CD4-positive, alpha-beta T cell treated with Interleukin-15 for 4 hours (primary cell): ENCODE measurements around the gene SMG6.

Experiments used
- DNase-seq: peaks from one replicate; pipeline ENCODE4 v3.0.0-alpha.2; 2020; ENCODE audit warnings: low spot score

Gene SMG6

DNA sequence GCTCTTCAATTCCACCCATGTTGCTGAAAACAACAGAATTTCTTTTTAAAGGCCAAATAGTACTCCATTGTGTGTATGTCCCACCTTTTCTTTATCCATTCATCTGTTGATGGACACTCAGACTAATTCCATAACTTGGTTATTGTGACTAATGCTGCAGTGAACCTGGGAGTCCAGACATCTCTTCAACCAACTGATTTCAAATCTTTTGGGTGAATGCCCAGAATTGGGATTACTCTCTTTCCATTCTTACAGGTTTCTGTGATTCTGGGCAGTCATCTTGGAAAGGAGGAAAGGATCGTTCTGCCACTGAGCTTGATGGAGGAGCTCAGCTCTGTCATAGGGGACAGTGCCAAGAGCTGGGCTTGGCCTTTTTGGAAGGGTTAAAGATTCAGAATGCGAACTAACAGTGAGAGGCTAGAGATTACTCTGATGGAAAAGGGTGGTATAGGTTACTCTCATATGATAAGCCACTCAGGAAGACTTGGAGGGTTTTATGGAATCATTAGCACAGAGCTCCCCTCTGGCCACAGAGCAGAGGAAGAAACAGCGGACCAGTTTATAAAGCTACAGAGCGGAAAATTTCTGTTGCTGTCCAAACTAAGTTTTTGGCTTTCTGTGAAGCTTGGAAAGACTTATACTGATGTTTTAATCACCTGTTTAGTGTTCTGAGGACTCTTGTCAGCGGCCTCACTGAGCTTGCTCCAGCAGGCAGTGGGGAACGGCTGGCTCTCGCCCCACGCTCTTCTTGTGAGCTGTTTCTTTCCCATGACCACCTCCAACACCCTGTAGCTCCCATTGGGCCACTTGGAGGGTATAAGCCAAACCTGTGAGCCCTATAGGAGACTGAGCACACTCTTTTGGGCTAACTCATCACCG is 200.4 kb downstream of the SMG6 start:
- no peak for DNase-seq

DNA sequence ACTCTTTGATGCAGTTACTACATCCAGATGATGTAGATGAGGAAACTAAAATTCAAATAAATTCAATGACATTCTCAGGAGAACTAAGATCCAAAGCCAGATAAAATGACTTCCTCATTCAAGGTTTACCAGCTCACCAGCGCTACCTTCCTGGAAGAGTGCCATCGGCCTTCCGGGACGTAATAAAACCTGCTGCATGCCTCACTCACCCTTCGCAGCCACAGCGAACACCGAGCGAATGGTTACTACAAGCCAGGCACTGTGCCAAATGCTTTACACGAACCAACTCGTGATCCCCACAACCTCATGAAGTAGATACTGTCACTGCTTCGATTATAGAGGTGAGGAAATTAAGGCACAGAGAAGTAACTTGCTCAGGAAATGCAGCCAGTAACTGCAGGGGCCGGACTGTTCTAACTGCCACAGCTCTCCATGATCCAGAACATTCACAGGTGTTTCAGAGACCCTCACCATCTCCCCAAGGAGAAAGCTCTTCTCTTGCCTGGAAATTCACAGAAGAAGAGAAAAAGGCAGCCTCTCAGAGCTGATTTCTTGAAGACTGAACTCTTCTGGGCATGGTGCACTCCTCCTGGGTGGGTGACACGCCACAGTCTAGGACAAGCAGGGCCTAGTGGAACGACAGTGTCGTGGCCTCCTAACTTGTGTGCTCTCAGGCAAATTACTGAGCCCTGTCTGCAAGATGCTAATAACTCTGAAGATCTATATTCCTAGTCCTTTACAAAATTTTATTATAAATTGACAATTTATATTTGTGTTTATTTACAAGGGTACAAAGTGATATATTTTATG is 201.9 kb downstream of the SMG6 start:
- DNase-seq = peak; percentile 59

DNA sequence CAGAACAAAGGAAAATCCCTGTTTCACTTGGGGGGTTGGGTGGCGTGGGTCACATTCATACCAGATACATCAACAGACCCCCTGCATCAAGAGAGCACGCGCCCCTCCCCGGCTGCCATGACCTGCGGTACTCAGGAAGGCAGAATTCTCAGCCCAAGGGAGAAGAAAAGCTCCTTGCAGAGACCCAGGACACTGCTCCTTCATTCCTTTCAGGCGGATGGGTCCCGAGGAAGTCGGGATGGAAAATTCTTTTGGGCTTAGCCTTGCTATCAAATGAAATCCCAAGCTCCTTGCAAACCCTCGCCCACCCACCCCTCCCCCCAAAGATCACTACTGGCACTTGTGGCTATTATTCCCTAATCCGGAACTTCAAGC is 208.1 kb downstream of the SMG6 start:
- no peak for DNase-seq

GRCh38 chr17:2094891-2095535 is 208.6 kb downstream of the SMG6 start:
- DNase-seq = no peak

DNA sequence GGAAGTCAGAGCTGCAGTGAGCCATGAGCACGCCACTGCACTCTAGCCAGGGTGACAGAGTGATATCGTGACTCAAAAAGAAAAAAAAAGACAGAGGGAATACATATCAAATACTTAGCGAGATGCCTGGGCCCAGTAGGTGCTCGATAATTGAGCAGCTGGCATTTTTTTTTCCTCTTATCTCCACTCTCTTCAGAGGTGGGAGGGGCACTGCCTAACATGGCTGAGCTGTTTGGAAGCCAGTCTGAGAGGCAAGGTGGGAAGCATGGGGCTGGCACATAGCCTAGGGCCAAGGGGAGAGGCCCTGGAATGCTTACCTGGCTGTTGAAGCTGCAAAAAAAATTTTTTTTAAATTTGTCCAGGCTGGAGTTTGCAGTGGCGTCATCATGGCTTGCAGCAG is 210.2 kb downstream of the SMG6 start:
- DNase-seq = no peak

- DNase-seq = no peak
These were observed 211.3 kb downstream of the SMG6 start for GRCh38 chr17:2092253-2092652.

- no peak for DNase-seq
These were observed 212.6 kb downstream of the SMG6 start for GRCh38 chr17:2090804-2091534.

DNA sequence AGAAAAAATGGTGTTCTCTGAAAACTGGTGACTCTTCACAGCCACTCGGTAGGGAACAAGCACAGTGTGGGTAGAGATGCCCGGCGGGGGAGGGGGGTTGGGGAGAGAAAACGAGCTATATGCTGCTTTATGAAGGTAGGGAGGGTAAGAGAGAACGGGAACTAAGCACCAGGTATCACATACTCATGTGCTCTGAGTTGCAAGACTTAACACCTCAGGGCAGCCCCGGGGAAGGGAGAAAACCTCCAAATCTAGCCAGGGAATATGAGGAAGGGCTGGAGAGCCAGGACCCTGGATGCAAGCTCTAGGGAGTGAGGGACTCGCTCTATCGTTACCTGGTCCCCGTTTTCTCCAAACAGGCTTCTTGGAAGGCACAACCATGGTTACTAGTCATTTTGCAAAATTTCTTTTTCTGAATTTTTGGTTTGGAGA is 213.4 kb downstream of the SMG6 start:
- peak; percentile 19 for DNase-seq

GRCh38 chr17:2089021-2089422 is 214.6 kb downstream of the SMG6 start:
- DNase-seq = no peak

- peak; percentile 40 for DNase-seq
These were observed 215.9 kb downstream of the SMG6 start for GRCh38 chr17:2087597-2088211.

- no peak for DNase-seq
These were observed 217.3 kb downstream of the SMG6 start for GRCh38 chr17:2086306-2086705.

DNA sequence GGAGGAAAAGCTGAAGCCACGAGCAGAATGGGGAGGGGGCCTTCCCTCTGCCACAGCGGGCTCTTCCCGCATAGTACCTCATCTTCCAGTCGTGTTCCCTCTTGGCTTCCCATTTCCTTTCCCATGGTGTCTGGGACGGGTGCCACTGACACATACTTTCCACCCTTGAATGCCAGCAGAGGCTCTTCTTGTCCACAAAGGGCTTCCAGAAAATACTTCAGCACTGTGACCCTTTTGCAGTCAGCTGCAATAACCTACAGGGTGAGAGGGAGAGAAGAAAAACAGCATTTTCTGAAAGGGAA is 218.0 kb downstream of the SMG6 start:
- DNase-seq = no peak

DNA sequence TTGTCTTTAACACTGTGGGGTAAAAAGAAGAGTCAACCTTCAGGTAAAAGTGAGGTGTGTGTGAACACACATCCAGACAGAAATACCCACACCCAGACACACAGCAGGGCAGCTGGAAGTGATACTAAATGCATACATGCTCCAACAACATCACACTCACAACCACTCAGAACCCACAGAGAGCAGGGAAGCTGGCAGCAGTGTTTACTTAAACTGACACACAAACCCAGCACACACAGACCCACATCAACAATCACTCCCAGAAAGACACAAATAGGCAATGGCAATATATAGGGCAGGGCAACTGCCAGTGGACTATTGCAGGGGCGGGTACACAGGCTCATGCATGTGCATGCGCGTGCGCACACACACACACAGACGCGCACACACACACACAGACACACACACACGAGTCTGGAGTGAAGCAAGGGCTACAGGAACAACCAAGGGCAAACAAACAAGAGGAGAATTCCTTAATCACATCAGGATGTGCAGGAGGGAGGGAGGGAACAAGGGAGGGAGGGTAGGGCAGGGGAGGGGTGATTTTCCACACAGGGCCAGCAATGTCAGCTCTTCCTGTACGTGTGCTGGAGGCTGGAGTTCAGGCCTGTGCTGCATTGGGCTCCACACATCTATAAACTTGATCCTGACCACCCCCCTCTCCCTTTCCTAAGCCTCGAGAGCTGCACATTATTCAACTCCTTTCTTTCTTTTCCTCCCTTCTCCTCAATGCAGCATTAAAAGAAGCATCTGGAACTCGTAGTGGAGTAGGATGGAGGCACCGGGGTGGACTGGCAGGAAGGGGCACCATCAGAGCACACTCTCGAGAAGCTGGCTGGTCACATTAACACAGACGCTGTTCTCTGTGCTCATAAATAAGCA is 218.6 kb downstream of the SMG6 start:
- DNase-seq = no peak

- DNase-seq = no peak
These were observed 219.4 kb downstream of the SMG6 start for GRCh38 chr17:2084036-2084765.

GRCh38 chr17:2083613-2084035 is 220.0 kb downstream of the SMG6 start:
- DNase-seq = peak; percentile 7

DNA sequence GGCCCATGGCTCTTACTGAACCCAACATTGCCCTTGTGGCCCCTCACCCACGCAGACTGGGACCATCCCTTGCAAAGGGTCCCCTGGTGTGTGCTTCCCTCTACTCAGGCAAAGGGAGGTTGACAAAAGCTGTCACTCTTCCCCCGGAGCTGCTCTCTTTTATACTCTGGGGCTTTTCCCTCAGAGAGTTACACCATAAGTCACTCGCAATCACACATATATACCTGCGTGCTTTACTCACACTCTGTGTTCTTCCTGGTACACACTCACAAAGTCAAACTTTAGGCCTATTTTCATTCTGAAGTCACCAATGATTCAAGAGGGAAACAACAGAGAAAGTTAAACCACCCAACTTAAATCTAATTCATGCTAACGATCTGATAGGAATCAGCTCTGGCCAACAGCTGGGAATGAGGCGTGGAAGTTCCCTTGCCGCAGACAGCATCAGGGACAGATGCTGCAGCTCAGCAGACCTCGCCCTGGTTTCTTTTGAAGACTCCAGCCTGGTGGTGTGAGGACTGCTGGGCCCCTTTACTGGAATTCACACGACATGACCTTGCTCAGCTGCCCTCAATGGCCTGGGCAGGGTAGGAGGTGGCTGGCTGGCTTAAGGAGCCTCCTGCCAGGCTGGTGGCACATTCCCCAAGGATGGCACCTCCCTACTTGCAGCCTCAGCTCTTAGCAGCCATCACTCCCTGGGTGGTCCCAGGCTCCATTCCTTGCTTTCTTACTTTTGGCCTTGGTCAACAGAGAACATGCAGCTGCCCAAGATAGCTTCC is 221.4 kb downstream of the SMG6 start:
- DNase-seq = no peak

DNA sequence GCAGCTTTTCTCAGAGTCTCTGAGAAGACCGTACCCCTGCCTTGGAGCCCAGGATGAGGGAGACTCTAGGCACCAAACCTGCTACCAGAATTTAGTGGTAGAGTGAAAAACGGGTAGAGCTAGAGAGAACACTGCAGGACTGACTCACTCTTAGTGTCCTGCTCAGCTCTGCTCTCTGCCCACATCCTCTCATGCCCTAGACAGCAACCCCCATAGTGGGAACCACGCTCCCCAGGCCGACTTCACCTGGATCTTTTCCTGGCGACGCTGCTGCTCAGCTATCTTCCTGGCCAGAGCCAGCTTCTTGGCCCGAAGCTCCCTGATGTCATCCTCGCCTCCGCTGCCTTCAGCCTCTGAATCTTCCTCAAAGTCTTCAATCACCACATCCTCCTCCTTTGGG is 222.0 kb downstream of the SMG6 start:
- no peak for DNase-seq

GRCh38 chr17:2077040-2077439 is 226.5 kb downstream of the SMG6 start:
- DNase-seq = no peak
